Heart left ventricle (tissue), 13 donors: Measurements from ENCODE around the gene KRTAP5-3.
"Not testable (repeated sequence)": the region's sequence is repeated elsewhere in the genome, so short reads cannot be mapped to it uniquely, and the experiment has no call there.

Experiments
- CTCF ChIP-seq, 12 donors: fragments of 200-600 bp; sonication (generic) in 4 of 12; IDR thresholded peaks; one replicate each; pipeline versions ENCODE4 v1.5.0 to v1.8.0; 2018 to 2022; ENCODE audit warnings: antibody characterized with exemption in 12 of 12, mild to moderate bottlenecking in 5 of 12
- POLR2A ChIP-seq, 2 donors: fragments of 450-650 bp; IDR thresholded peaks; one replicate each; pipeline ENCODE4 v1.6.1; 2017; ENCODE audit warnings: antibody characterized with exemption in 2 of 2, mild to moderate bottlenecking in 2 of 2, moderate library complexity in 2 of 2
- donor health status: ischemic (EF 13 %, LVEDD 7.1; RV severe dilation, severe dysfunction).
- donor health status: DM: no; HTN: yes; CAD: no.
- donor health status: DM: no; HTN: no; CAD: no.
- donor health status: ischemic (EF 25% LVEDD 6.9; RV normal size, moderate dysfunction).
- donor health status: ischemic (EF 25% LVEDD 5.7; RV mildly dilated, moderate dysfunction).
- donor health status: ischemic (EF 35%, LVEDD 5.7; RV mildly dilated, moderate dysfunction).
- donor health status: nonischemic (EF 11% LVEDD 7.7; RV severe dilation, severe dysfunction).
- donor health status: DM: yes; HTN: yes; CAD: no.
- donor health status: PGD.
- donor health status: ischemic (EF 29% LVEDD 5.4; RV normal size, mild dysfunction).
- donor health status: nonischemic (EF 23%, LVEDD 6.1; RV moderate dilation, normal function).

GRCh38 chr11:1646540-1646939, 38.3 kb upstream of the KRTAP5-3 start:
- TF ChIP-seq CTCF, POLR2A (IDR thresholded peaks at IDR 0.05): not testable (repeated sequence)
